ENCODE measurements around the gene PPP2R1B.

Gene PPP2R1B

GRCh38 chr11:111698852-111699559 is 67.2 kb downstream of the PPP2R1B start:
- H3K27ac ChIP-seq (ENCODE audit: low read depth in 2 of 2, low read length in 2 of 2) = no peak overlapping the region
- no peak overlapping the region for H3K9ac ChIP-seq (ENCODE audit: low read depth in 1 of 2, low read length in 2 of 2)
- H3K36me3 ChIP-seq (ENCODE audit: control insufficient read depth in 2 of 2, insufficient read depth in 2 of 2, low read length in 2 of 2) = peaks cover 12 to 20% of the 10 kb centered on the region in 2 donors
- H3K4me3 ChIP-seq (ENCODE audit: low read length in 2 of 2) = no peak overlapping the region
- H3K9me3 ChIP-seq (ENCODE audit: control insufficient read depth in 2 of 2, low read length in 2 of 2) = no peaks in the 10 kb centered on the region
- H3K27me3 ChIP-seq (ENCODE audit: control insufficient read depth in 2 of 2, insufficient read depth in 2 of 2, low read length in 2 of 2) = no peaks in the 10 kb centered on the region
- H3K4me1 ChIP-seq (ENCODE audit: control insufficient read depth in 2 of 2, insufficient read depth in 2 of 2, low read length in 2 of 2) = no peaks in the 10 kb centered on the region

DNA sequence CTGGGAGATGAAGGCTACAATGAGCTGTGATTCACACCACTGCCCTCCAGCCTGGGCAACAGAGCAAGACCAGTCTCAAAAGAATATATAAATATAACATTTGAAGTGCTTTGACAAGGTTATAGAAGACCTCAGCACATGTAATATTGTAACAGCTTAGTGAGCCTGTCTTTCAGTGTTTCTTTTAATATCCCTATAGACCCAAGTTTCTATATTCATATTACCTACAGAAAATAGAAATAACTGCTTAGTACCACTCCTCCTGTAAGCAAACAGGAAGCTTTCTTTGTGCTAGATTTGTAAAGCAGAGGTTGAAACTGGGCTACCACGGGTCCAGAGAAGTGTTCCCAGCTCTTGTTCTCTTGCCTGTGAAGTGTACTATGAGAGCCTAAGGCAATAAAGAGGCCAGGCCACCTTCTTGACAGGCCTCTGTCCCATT is 68.2 kb downstream of the PPP2R1B start:
- Histone ChIP-seq H3K9ac (ENCODE audit: low read depth in 1 of 2, low read length in 2 of 2) (no peak overlapping the region), H3K27me3 (ENCODE audit: control insufficient read depth in 2 of 2, insufficient read depth in 2 of 2, low read length in 2 of 2) (no peaks in the 10 kb centered on the region), H3K36me3 (ENCODE audit: control insufficient read depth in 2 of 2, insufficient read depth in 2 of 2, low read length in 2 of 2) (peaks cover 8 to 10% of the 10 kb centered on the region in 2 donors), H3K9me3 (ENCODE audit: control insufficient read depth in 2 of 2, low read length in 2 of 2) (no peaks in the 10 kb centered on the region), H3K4me3 (ENCODE audit: low read length in 2 of 2) (no peak overlapping the region), H3K4me1 (ENCODE audit: control insufficient read depth in 2 of 2, insufficient read depth in 2 of 2, low read length in 2 of 2) (no peaks in the 10 kb centered on the region), H3K27ac (ENCODE audit: low read depth in 2 of 2, low read length in 2 of 2) (no peak overlapping the region)

DNA sequence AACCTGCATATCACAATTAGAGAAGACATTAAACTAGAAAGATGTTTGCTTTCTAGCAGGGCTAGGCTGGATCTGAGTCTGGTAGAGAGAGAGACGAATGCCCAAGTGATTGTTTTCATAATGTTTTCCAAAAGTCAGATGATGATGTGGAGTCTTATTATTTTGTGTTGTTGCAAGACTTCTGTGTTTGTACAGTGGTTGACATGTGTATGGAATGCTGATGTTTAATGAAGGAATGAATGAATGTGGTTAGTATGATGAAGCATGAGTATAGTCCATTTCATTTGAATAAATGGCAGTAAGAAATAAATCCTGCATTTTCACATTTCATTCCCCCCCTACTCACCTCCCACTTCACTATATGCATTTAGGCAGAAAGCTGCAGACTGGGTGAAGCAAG is 69.6 kb downstream of the PPP2R1B start:
- no peaks in the 10 kb centered on the region for H3K36me3 ChIP-seq (ENCODE audit: control insufficient read depth in 2 of 2, insufficient read depth in 2 of 2, low read length in 2 of 2)
- H3K27me3 ChIP-seq (ENCODE audit: control insufficient read depth in 2 of 2, insufficient read depth in 2 of 2, low read length in 2 of 2) = no peaks in the 10 kb centered on the region
- H3K9me3 ChIP-seq (ENCODE audit: control insufficient read depth in 2 of 2, low read length in 2 of 2) = no peaks in the 10 kb centered on the region
- no peak overlapping the region for H3K4me3 ChIP-seq (ENCODE audit: low read length in 2 of 2)
- no peaks in the 10 kb centered on the region for H3K4me1 ChIP-seq (ENCODE audit: control insufficient read depth in 2 of 2, insufficient read depth in 2 of 2, low read length in 2 of 2)
- H3K27ac ChIP-seq (ENCODE audit: low read depth in 2 of 2, low read length in 2 of 2) = no peak overlapping the region
- no peak overlapping the region for H3K9ac ChIP-seq (ENCODE audit: low read depth in 1 of 2, low read length in 2 of 2)

DNA sequence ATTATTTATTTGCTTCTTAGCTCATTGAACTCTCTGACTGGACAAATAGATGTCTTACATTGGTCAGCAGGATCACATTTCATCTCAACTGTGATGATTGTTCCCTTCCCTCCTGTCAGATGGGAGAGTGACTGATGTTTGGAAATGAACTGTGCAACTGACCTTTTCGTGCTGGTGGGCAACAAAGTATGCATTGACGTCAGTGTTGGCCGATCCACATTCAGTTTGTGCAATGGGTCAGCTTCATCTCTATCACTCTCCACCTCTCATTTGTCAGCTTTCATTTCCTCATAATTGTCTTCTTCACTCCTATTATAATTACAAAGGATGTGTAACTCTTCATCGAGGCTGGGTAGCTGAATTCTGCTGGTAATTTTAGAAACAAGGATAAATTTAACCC is 71.3 kb downstream of the PPP2R1B start:
- peaks cover 0 to 3% of the 10 kb centered on the region in 2 donors for H3K36me3 ChIP-seq (ENCODE audit: control insufficient read depth in 2 of 2, insufficient read depth in 2 of 2, low read length in 2 of 2)
- no peak overlapping the region for H3K27ac ChIP-seq (ENCODE audit: low read depth in 2 of 2, low read length in 2 of 2)
- H3K27me3 ChIP-seq (ENCODE audit: control insufficient read depth in 2 of 2, insufficient read depth in 2 of 2, low read length in 2 of 2) = no peaks in the 10 kb centered on the region
- H3K4me3 ChIP-seq (ENCODE audit: low read length in 2 of 2) = no peak overlapping the region
- no peaks in the 10 kb centered on the region for H3K4me1 ChIP-seq (ENCODE audit: control insufficient read depth in 2 of 2, insufficient read depth in 2 of 2, low read length in 2 of 2)
- H3K9ac ChIP-seq (ENCODE audit: low read depth in 1 of 2, low read length in 2 of 2) = no peak overlapping the region
- H3K9me3 ChIP-seq (ENCODE audit: control insufficient read depth in 2 of 2, low read length in 2 of 2) = no peaks in the 10 kb centered on the region

DNA sequence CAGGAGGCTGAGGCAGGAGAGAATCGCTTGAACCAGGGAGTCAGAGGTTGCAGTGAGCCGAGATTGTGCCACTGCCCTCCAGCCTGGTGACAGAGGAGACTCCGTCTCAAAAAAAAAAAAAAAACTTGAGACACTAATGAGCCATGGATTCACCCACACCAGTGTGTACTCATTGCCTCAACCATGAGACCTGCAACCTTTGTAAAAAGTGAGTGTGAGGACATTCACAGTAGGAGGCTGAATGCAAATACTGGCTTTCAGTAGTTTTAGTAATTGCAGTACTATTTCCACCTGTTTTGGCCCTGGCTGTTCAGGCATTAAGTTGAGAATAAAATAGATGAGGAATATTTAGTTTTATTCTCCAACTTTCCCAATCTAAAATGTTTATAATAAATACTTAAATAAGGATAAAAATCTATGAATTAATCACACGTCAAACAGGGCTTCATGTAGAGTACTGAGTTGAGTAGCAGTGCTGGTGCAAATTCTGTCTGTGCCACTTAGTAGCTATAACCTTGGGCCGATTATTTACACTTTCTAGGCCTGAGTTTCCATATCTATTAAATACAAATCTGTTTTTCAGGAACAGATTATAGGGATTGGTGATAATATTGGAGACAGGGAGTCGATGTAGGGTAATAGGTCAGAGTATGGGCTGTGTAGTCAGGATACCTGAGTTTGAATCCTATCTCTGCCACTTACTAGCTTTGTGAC is 72.8 kb downstream of the PPP2R1B start:
- Histone ChIP-seq H3K27me3 (ENCODE audit: control insufficient read depth in 2 of 2, insufficient read depth in 2 of 2, low read length in 2 of 2) (no peaks in the 10 kb centered on the region), H3K9ac (ENCODE audit: low read depth in 1 of 2, low read length in 2 of 2) (no peak overlapping the region), H3K4me1 (ENCODE audit: control insufficient read depth in 2 of 2, insufficient read depth in 2 of 2, low read length in 2 of 2) (no peaks in the 10 kb centered on the region), H3K36me3 (ENCODE audit: control insufficient read depth in 2 of 2, insufficient read depth in 2 of 2, low read length in 2 of 2) (peaks cover 9 to 13% of the 10 kb centered on the region in 2 donors), H3K4me3 (ENCODE audit: low read length in 2 of 2) (no peak overlapping the region), H3K27ac (ENCODE audit: low read depth in 2 of 2, low read length in 2 of 2) (no peak overlapping the region), H3K9me3 (ENCODE audit: control insufficient read depth in 2 of 2, low read length in 2 of 2) (no peaks in the 10 kb centered on the region)

GRCh38 chr11:111691741-111692140 is 74.4 kb downstream of the PPP2R1B start:
- peaks cover 16 to 19% of the 10 kb centered on the region in 2 donors for H3K36me3 ChIP-seq (ENCODE audit: control insufficient read depth in 2 of 2, insufficient read depth in 2 of 2, low read length in 2 of 2)
- H3K9ac ChIP-seq (ENCODE audit: low read depth in 1 of 2, low read length in 2 of 2) = no peak overlapping the region
- no peak overlapping the region for H3K27ac ChIP-seq (ENCODE audit: low read depth in 2 of 2, low read length in 2 of 2)
- no peaks in the 10 kb centered on the region for H3K9me3 ChIP-seq (ENCODE audit: control insufficient read depth in 2 of 2, low read length in 2 of 2)
- no peak overlapping the region for H3K4me3 ChIP-seq (ENCODE audit: low read length in 2 of 2)
- no peaks in the 10 kb centered on the region for H3K27me3 ChIP-seq (ENCODE audit: control insufficient read depth in 2 of 2, insufficient read depth in 2 of 2, low read length in 2 of 2)
- no peaks in the 10 kb centered on the region for H3K4me1 ChIP-seq (ENCODE audit: control insufficient read depth in 2 of 2, insufficient read depth in 2 of 2, low read length in 2 of 2)

- Histone ChIP-seq H3K9ac (ENCODE audit: low read depth in 1 of 2, low read length in 2 of 2) (no peak overlapping the region), H3K36me3 (ENCODE audit: control insufficient read depth in 2 of 2, insufficient read depth in 2 of 2, low read length in 2 of 2) (peaks cover 16 to 19% of the 10 kb centered on the region in 2 donors), H3K4me3 (ENCODE audit: low read length in 2 of 2) (no peak overlapping the region), H3K27ac (ENCODE audit: low read depth in 2 of 2, low read length in 2 of 2) (no peak overlapping the region), H3K4me1 (ENCODE audit: control insufficient read depth in 2 of 2, insufficient read depth in 2 of 2, low read length in 2 of 2) (no peaks in the 10 kb centered on the region), H3K9me3 (ENCODE audit: control insufficient read depth in 2 of 2, low read length in 2 of 2) (no peaks in the 10 kb centered on the region), H3K27me3 (ENCODE audit: control insufficient read depth in 2 of 2, insufficient read depth in 2 of 2, low read length in 2 of 2) (no peaks in the 10 kb centered on the region)
Measured at GRCh38 chr11:111691176-111691575, 75.0 kb downstream of the PPP2R1B start.

GRCh38 chr11:111688013-111688412 is 78.2 kb downstream of the PPP2R1B start:
- no peak overlapping the region for H3K4me3 ChIP-seq (ENCODE audit: low read length in 2 of 2)
- H3K36me3 ChIP-seq (ENCODE audit: control insufficient read depth in 2 of 2, insufficient read depth in 2 of 2, low read length in 2 of 2) = peaks cover 16 to 23% of the 10 kb centered on the region in 2 donors
- no peak overlapping the region for H3K27ac ChIP-seq (ENCODE audit: low read depth in 2 of 2, low read length in 2 of 2)

DNA sequence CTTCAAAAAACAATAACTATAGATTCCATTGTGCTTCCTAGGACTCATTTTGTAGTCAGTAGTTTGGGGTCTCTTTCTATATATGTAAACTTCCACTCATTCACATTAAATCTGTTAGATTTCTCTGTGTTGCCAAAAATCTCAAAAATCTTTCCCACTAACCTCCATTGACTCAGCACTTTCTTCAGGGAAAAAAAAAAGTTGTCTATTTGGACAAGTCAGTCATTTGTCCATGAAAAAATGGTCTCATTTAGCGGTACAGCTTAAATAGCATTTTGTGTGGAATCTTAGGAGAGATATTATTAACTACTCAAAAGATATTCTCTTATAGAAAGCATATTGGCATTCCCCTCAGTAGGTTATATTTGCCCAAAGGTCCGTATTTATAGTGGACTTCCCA is 81.9 kb downstream of the PPP2R1B start:
- Histone ChIP-seq H3K9me3 (ENCODE audit: control insufficient read depth in 2 of 2, low read length in 2 of 2) (no peaks in the 10 kb centered on the region), H3K27ac (ENCODE audit: low read depth in 2 of 2, low read length in 2 of 2) (no peak overlapping the region), H3K36me3 (ENCODE audit: control insufficient read depth in 2 of 2, insufficient read depth in 2 of 2, low read length in 2 of 2) (peaks cover 13 to 19% of the 10 kb centered on the region in 2 donors), H3K9ac (ENCODE audit: low read depth in 1 of 2, low read length in 2 of 2) (no peak overlapping the region), H3K4me3 (ENCODE audit: low read length in 2 of 2) (no peak overlapping the region), H3K4me1 (ENCODE audit: control insufficient read depth in 2 of 2, insufficient read depth in 2 of 2, low read length in 2 of 2) (no peaks in the 10 kb centered on the region), H3K27me3 (ENCODE audit: control insufficient read depth in 2 of 2, insufficient read depth in 2 of 2, low read length in 2 of 2) (no peaks in the 10 kb centered on the region)

More at GRCh38 chr11:111688013-111688412, 78.2 kb downstream of the PPP2R1B start:
- no peaks in the 10 kb centered on the region for H3K27me3 ChIP-seq (ENCODE audit: control insufficient read depth in 2 of 2, insufficient read depth in 2 of 2, low read length in 2 of 2)
- H3K4me1 ChIP-seq (ENCODE audit: control insufficient read depth in 2 of 2, insufficient read depth in 2 of 2, low read length in 2 of 2) = no peaks in the 10 kb centered on the region
- H3K9ac ChIP-seq (ENCODE audit: low read depth in 1 of 2, low read length in 2 of 2) = no peak overlapping the region
- H3K9me3 ChIP-seq (ENCODE audit: control insufficient read depth in 2 of 2, low read length in 2 of 2) = no peaks in the 10 kb centered on the region

- Histone ChIP-seq H3K27me3 (ENCODE audit: control insufficient read depth in 2 of 2, insufficient read depth in 2 of 2, low read length in 2 of 2) (no peaks in the 10 kb centered on the region), H3K36me3 (ENCODE audit: control insufficient read depth in 2 of 2, insufficient read depth in 2 of 2, low read length in 2 of 2) (peaks cover 9 to 15% of the 10 kb centered on the region in 2 donors), H3K4me1 (ENCODE audit: control insufficient read depth in 2 of 2, insufficient read depth in 2 of 2, low read length in 2 of 2) (no peaks in the 10 kb centered on the region), H3K9ac (ENCODE audit: low read depth in 1 of 2, low read length in 2 of 2) (no peak overlapping the region), H3K4me3 (ENCODE audit: low read length in 2 of 2) (no peak overlapping the region), H3K9me3 (ENCODE audit: control insufficient read depth in 2 of 2, low read length in 2 of 2) (no peaks in the 10 kb centered on the region), H3K27ac (ENCODE audit: low read depth in 2 of 2, low read length in 2 of 2) (no peak overlapping the region)
Measured at GRCh38 chr11:111683806-111684205, 82.4 kb downstream of the PPP2R1B start.
